AML-193 (cell line): ENCODE data around the gene PPP3CA.
"Not testable (repeated sequence)": the region's sequence is repeated elsewhere in the genome, so short reads cannot be mapped to it uniquely, and the experiment has no call there.

Experiments
- DNase-seq, 2 experiments: peaks; one replicate each; lab custom pipeline; 2025; lab: John Stamatoyannopoulos, UW

The PPP3CA gene

DNA sequence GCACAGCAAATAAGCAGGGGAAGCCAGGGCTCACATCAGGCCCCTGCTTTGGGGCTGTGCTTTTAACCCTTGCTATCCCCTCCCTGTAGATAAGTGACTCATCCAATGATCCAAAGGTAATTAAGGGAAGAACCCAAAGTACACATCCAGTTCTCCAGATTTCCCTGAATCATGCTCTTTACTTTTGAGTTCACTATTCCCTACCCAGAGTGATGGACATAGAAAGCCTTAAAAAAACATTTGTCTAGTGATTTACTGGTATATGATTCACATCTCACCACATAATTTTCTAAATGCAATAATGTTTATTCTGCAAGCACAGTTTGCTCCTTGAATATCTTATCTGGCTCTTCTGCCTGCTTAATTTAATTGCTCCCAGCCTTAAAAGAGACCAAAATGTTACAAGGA lies 136.2 kb downstream of the PPP3CA start:
- DNase-seq, result no peak

DNA sequence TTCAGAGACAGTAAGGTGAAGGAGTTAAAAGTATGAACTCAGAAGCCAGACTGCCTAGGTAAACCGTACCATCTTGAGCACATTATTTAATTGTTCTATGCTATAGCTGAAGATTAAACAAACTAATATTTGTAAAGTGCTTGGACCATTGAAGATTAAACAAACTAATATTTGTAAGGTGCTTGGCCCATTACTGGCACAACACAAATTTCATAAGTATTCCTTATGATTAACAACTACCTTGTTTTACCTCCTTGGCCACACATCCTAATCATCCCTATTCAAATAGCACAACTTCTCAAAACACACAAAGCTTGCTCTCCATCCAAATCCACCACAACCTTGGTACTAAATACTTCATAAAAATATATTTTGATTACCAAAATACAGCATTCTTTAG lies 137.0 kb downstream of the PPP3CA start:
- no peak for DNase-seq

DNA sequence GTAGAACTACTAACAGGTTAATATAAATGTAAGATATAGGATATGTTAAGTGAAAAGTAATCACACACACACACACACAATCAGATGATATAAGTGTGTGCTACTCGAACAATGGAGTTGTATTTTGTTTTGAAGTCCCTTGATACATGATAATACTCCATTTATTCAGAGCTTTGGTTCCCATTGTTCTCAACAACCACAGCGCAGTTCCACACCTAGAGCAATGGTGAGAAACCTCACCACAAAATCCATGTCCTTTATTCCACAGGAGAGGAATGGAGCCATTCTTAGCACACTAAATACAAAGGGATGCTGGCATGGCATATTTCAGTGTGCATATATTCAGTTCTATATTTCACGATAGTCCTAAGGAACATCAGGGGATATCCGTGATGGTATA lies 139.2 kb downstream of the PPP3CA start:
- DNase-seq, result no peak

DNA sequence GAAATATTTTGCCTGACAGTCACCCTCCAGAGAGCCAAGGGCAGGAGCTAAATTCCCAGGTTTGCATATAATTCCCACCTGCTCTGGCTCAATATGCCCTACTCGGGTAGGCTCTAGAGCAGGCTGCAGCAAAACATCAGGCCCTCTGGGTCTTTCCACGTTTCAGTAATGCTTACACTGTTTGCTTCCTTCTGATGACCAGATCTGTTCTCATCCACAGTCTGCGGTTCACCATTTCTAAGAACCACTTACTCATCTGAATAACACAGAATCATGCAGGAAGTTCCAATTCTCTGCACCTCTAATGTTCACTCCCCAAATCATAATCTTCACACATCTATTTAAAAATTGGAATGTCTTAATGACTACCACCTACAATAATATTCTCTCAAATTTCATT lies 141.4 kb downstream of the PPP3CA start:
- DNase-seq, result peak; percentile 77

DNA sequence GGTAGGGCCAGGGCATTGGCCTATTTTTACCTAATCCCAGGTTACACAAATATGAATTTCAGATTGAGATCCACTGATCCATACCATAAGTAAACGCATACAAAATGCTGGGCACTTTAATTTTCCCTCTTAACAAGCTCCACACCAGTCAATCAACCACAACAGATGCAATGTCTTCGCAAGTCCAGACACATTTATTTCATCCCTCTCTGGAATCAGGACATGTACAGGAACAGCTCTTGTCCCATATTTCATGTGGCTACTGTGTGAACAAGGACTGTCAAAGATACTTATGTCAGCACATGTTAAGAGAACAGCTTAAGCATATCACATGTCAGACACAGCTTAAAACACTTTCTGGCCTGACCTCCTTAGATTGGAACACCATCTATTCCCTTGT lies 145.9 kb downstream of the PPP3CA start:
- no peak for DNase-seq

DNA sequence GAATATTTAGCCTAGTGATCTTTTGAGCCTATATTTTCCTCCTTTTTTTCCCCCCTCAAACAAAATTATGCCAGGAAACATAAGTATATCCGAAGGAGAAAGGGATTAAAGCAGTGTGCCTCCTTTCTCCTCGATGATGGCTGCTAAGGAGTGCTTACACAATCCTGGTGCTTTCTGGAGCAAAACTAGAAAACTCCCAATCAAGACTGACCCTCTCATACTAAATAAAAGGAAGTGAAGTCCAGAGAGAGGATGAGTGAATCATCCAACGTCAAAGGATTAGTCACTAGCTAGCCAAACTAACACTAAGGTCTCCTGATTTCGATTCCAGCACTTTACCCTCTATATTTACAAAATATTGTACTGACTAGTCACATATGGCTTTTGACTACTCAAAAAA lies 146.8 kb downstream of the PPP3CA start:
- peak; percentile 85 to 88 for DNase-seq

DNA sequence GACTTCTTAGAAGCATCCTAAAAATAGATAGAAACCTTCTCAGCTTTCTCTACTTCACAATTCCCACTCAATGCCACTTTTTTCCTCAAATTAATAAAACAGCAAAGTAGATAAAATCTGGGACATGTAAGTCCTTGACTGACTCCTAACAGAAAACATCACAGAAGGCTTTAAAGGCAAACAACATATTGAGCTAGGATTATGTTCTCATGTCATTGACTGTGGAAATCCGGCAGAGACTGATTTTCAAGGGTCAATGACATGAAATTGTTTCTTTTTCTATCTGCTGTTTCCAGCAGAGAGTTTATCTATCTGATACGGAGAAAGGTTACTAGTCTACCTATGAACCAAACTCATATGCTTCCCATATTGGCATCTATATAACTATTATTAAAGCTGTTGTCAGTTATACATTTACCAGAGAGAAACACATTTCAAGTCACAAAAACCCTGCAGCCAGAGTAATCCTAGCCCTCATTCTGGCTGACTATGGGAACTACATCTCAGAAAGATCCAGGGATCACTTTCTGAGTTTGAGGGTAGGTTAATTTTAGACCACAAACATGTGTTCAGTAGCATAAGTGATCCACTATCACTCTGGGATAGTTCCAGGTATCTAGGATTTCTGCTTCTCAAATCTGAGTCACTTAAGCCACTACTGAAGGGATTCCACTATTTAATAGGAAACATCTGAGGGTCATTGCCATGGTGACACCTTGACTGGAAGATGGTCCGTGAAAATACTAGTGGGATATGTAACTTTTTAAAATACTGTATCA lies 147.6 kb downstream of the PPP3CA start:
- no peak for DNase-seq

DNA sequence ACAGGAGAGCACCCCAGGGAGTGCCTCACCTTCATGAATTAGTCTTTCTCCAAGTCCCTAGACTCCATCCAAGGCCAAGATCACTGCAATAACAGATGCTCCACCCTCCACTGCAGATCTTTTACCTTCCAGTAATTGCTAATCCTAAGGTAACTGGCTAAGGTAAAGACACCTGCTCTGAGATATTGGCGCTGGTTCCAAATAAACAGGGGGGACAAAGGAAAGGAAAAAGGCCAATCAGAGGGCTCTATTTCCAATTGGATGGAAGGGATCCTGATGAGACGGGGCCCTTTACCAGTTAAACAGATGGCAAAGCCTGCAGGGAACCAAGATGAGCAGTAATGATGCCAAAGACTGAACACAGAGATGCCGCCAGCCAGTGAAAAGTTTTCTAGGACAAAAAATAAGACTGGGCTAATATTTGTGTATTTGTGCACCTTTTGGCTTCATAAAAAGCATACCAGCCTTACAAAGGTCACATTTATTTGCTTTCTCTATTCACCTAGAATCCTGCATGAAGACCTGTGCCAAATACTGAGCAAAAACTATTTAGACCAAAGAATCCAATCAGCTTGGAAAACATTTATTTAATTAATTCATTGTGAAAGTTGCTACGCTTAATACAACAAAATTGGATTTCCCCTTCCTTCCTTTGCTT lies 148.5 kb downstream of the PPP3CA start:
- DNase-seq, result no peak

DNA sequence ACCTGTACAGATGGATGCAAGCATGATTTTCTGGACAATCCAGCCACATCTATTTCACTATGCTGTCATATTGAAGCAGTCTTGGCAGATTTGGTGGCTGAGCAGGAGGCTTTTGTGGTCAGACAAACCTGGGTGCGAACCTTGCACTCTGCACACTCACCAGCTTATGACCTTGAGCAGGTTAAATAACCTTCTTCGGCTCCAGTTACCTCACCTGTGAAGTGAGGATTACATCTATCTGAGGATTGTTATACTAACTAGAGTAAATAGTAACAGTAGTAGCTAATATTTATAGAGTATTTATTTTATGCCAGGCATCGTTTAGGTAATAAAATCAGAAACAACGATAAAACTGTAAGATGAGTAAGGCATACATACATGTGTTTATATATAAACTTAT lies 150.0 kb downstream of the PPP3CA start:
- DNase-seq, result no peak

DNA sequence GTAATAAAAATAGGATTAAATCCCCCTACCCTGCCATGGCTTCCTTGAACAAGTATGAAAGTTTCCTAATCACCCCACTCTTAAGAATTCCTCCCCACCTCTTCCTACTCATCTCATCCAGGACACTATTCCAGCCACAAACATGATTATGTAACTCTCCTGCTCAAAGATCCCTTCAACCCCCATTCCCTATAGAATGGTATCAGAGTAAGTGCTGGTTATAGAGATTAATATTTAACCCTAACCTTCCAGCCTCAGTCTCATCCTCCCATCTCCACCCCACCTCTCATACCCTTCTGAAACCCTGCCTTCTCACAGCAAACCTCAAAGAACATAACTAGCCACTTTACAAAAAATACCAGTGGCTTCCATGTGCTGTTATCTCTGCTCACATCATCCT lies 155.1 kb downstream of the PPP3CA start:
- DNase-seq, result no peak

DNA sequence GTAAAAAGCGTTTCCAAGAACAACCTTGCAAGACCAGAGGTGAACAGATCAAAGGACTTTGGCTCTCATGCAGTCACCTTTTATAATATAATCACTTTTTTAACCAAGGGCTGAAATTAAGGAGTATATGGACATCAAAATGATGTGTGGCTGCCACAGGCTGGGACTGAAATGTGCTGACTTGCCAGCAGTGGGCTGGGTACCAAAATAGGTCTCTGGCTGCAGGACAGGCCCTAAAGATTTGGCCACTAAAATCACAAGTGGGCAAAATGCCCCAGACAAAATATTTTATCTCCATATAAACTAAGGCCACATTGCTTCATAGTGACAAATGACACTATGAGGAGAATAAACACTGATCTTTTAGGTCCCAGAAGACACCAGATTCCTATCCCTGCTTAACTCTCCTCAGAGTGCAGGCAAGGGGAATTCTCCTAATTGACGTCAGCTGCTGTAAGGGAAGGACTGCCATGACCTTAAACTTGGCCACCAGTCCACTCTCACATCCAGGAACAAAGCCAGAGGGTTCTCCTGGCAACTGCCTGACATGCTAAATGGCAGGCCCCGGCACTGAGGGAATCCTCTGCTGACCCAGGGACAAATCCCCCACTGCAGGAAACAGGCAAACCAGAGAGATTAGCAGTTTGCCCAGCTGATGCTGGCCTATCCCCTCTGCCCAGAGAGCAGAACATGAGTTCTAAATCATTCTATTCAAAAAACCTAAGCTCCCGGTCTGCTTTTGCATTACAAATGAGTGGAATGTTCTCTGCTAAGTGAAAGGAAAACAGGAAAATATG lies 155.8 kb downstream of the PPP3CA start:
- no peak for DNase-seq

DNA sequence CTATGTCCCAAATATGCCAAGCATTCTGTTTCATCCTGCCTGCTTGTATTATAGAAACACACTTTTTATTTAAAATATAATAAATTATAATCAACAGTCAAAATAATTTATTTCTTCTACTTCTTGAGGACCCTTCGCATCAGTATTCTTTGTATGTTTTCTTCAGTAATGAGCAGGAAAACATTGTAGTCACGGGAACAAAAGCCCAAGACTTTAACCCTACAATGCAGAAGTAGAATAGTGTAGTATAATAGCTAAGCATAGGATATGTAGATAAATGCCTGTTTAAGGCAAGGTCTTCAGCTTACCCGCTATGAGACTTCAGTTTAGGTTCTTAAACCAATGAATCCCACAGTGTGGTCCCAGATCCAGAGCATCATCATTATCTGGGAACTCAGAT lies 156.6 kb downstream of the PPP3CA start:
- no peak for DNase-seq

DNA sequence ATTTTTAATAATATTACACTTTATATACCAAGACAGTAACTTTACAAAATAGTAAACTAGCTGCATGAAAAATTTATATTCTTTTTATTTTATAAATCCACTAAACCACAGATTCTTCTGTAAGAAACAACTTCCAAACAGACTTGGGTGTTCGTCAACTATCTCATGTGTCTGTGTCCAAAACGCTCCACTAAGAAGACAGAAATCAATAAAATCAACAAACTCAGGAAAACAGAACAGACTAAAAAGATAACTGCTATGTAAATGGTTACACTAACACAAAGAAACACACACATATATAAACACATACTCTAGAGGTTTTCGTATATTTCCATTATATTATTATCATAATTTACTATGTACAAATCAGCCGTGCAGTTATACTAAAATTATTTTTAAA lies 158.4 kb downstream of the PPP3CA start:
- no peak for DNase-seq

DNA sequence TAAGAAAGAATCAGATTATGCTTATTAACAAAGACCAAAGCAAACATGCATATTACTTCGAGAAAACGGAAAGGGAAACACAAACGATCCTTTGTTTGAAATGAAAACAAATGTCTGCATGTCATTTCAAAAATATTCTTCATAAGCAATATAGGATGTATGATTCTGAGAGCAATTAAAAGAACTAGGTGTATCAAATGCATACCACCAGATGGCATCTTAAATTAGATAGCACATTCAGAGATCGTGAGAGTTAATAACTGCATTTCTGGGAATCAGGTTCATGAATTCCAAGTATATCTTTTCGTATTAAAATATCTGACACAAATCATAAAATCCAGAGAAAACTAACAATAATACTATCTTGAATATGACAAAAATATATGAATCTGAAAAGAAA lies 159.5 kb downstream of the PPP3CA start:
- DNase-seq, result peak; percentile 7 to 22

DNA sequence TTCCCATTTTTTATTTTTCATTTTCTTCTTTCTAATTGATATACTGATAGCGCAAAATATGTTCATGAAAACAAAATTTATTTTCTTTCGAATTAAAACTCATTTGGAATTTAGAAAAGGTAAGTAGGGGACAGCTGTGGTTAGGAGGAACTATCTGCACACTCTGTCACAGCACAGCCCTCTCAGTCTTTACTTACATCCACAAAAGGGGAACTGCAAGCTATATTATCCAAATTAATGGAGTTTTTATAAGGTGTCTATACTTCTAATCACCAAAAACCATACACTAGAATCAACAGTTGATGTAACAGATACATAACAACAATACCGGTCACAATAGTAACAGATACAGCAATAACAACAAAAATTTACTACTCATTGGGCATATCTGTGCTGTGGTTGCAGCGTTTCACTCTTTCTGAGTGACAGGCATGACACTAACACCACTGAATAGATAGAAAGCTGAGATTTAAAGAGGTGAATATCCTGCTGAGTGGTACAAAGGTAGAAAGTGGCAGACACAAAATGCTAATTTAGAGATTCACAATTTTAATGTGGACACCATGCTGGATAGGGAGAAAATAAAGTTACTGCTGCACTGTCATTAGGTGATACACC lies 160.7 kb downstream of the PPP3CA start:
- DNase-seq, result no peak

DNA sequence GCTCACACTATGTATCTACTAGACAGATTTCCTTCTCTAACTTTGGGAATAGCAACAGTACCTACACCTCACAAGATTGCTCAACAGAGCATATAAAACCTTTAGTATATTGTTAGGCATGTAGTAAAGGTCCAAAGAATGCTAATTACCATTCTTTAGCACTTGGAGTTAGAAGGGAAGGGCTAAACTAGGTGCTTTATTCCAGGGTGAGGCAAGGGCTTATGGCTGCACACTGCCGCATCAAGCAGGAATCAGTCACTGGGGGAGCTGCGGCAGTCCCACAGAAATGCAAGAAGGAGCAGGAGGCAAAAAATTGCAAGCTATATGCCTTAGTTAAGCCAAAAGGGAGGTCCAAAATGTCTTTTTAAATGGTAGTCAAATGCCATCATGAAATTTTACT lies 162.7 kb downstream of the PPP3CA start:
- DNase-seq, result no peak

DNA sequence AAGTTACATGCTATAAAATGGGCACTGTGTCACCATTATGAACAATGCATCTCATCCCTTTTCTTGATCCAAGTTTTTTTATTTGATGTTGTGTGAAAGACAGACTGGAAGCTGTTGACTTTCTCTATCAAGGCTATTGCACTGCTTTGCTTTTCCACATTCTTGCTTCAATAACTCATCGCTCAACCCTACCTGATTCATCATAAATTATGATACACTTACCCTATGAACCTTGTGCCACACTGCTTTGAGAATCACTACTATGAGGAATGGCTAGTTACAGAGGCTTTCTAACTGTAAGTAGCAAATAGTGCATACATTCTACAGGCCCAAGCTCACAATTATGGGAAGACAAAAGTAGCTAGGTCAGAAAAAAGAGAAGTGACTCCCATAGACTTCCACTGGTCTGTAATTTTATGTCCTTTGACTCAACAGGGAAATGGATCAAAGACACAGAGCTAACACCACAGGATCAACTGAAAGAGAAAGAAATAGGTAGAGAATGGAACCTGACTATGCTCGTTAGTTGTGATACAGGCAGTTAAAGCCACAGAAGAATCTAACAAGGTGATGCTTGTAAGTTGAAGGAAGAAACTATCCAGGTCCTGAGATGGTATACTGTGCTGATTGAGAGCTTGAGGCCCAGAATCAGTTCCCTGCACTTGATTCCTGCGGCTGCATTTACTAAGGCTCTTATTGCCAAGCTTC lies 163.5 kb downstream of the PPP3CA start:
- no peak for DNase-seq

DNA sequence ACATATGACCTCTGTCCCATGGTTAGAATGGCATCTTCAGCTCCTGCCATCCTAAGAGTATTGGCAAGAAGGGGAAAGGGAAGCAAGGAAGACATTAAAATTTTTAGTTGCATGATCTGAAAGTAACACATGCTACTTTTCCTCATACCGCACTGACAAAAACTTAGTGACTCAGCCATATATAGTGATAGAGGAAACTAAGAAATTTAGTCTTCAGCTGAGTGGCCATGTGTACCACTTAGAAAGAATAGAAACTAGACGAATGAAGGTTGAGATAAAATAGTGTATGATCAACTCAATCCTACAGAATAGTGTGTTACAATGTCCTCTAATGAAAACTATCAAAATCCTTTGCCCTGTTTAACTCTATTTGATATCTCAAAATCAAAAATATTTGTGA lies 164.1 kb downstream of the PPP3CA start:
- DNase-seq, result no peak

DNA sequence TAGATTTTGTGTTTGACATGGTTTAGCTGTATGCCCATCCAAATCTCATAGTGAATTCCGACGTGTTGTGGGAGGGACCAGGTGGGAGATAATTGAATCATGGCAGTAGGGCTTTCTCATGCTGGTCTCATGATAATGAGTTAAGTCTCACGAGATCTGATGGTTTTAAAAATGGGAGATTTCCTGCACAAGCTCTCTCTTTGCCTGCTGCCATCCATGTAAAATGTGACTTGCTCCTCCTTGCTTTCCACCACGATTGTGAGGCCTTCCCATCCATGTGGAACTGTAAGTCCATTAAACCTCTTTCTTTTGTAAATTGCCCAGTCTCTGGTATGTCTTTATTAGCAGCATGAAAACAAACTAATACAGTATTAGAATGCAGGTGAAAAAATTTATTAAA lies 164.6 kb downstream of the PPP3CA start:
- DNase-seq, result not testable (repeated sequence)

DNA sequence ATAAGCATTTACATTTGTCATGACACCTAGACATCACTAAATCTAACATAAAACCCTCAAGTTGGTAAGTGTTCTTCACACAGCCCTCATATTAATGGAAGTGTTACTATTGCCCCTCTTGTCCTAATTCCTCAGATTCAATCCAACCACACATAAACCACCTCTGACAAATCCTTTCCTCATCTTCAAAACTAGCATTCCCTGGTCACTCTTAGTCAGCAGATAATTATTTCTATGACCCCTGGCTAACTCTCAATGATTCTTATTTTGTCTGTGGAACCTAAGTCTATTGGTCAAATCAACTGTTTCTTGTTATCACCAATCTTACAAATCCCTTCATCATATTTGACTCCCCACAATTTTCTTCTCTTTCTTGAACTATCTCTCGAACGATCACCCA lies 168.6 kb downstream of the PPP3CA start:
- DNase-seq, result no peak

DNA sequence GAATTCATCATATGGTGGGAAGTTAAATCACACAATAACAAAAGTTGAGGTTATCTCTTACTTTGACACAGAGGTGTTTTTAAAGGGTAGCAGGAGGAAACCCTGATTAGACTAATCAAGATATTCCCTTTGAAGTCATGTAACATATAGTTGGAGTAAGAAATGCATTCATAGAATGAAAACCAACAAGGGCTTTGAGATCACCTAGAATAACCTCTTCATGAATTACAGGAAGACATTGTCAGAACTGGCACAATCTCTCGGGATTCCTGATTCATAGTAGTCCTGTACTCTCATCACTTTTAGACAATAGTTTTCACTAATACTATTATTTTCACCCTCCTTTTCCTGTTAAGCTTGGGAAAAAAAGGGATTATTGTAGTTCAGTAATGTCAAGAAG lies 170.2 kb downstream of the PPP3CA start:
- no peak for DNase-seq
